Effector CD4-positive, alpha-beta T cell (primary cell): ENCODE data around the gene EN2.
"Not testable (repeated sequence)": the region's sequence is repeated elsewhere in the genome, so short reads cannot be mapped to it uniquely, and the experiment has no call there.

Source experiments
- DNase-seq: peaks from one replicate; pipeline ENCODE4 v3.0.0-alpha.2; 2020

Gene EN2

DNA sequence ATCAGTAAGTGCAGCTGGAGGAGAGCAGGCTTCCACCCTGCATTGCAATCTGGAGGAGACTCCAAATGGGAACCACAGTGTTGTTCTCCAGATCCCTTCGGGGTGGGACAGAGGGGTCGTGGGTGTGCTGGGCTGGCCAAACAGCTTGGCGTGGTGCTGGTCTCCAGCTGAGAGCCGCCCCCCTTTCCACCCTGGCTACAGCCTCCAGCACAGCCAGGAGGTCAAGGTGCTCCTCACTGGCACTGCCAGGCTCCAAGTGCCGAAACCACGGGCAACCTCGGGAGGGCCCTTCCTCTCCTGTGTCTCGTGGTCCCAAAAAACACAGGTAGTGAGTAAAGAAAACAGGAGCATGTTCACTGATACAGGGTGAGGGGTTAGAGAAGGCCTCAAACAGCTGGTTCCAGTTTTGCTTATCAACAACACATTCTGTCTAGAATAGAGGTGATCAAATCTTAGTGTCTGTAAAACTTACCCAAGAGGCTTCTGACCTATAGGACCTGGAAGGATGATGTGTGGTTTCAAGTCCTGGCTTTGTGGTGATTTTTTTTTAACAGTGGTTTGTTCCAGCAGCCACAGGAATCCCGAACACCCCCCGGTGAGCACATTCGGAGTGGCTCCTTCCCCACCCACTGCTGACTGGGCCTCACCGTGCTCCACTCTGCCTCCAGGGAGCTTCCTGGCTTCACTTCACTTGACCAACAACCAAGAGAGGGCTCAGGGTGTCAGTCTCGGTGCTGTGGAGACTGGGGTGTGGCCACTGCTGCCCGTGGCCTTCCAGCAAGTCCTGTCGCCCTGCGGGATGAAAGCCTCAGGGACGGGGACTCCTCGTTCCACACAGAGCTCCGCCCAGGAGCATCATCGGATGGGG lies 31.2 kb upstream of the EN2 start:
- no peak for DNase-seq

DNA sequence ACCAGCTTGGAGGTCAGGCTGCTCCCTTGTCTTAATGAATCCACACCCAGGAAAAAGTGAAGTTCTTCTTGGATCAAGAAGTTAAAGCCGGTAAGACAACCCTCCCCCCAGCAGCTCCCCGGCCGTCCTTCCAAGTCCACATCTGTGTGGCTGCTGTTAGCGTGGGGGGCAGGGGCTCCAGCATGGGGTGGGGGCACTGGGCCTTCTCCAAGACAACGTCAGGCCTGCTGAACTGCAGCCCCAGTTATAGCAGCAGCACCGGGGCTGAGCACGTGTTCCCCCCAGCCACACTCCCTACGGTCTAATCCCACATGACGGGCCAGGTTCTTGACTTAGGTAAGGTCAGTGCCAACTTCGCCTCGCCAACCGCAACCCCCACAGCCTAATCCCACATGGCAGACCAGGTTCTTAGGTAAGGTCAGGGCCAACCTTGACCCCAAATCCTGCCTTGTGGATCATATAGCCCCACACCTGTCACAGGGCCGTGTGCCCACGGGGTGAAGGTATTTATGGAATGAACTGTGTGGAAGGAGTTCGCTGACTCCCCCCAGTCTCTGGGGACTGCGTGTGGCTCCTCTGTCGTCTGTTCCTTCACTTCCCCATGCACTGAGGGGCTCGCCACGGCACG lies 30.4 kb upstream of the EN2 start:
- no peak for DNase-seq

DNA sequence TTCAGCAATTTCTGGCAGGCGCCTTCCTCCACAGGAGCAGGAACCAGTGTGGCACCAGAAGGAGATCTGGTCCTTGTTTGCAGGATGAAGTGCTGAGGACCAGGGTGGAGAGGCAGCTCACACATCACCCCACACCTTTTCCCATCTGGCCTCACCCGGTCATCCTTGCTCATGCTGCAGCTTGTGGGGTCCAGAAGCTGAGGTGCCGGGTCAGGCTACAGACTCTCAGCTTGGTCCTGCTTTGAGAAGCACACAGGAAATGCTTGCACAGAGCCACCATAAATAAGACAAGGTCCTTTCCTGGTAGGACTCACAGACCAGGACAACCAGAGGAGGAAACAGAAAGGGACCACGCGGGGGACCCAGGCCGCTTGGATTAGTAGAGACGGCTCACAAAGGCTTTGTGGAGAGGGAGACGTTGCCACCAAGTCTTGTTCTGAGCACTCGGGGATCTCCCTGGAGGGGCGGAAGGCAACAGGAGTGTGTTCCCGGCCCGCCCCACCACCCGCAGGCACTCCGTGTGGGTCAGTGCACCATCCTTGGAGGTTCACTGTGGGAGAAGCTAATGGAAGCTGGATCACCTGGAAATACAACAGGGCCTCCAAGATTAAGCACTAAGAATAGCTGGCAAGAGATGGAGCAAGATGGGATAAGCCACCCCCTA lies 29.6 kb upstream of the EN2 start:
- no peak for DNase-seq

DNA sequence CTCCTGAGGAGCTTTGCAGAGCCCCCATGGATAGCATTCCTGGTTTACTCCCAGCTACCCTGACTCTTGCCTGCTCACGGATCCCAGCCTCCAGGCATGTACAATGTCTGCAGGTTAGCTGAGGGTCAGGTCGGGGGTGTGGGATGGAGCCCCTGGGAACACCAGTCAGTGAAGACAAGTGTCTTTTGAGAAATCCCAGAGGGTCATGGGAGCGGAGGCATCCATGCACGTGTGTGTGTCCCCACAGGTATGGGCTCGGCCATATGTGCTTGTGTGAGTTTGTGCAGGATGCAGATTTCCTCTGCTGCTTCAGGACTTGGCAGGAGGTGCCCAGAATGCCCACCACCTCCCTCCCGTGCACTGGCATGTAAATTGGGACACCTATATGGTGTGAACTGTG lies 28.3 kb upstream of the EN2 start:
- DNase-seq = no peak

DNA sequence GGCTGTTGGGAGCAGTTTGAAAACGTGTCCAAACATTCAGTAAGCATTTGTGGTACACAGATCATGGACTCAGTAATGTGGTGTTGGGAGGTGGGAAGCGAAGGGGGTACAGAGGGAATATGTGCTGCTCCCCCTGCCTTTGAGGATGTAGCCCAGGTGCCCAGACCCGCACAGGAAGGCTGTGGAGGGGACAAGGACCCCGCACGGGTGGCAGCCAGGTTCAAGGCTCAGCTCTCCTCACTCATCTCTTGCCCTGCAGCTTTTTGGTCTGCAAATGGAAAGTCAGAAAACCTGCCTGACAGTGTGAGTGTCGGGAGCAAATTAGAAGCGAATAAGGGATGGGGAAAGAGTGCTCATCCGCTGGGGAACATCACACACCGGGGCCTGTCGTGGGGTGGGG lies 27.3 kb upstream of the EN2 start:
- DNase-seq = no peak

DNA sequence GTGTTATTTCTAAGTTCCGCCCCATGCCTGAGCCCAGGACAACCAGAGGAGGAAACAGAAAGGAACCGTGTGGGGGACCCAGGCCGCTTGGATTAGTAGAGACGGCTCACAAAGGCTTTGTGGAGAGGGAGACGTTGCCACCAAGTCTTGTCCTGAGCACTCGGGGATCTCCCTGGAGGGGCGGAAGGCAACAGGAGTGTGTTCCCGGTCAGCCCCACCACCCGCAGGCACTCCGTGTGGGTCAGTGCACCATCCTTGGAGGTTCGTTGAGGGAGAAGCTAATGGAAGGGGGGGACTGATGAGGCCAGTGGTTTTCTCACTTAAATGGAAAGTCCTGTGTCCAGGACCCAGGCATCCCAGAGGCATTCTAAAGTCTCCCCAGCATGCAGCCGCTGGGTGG lies 26.7 kb upstream of the EN2 start:
- DNase-seq = no peak

DNA sequence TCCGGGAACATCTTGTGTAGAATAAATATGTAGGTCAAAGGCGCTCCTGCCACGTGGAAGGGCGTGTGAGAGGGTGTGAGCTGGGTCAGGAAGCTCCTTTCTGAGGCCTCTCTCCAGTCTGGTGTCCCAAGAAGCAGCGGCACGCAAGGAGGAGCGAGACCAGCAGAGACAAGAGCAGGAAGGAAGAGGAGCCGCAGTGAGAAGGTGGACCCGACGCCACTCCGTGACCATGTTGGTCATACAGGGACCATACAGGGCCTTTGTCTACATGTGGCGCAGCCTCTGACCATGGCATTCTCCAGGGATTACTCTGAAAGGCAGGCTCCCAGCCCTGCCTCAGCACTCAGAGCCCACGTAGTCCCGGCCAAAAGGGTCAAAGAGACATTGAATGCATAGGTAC lies 26.2 kb upstream of the EN2 start:
- no peak for DNase-seq

DNA sequence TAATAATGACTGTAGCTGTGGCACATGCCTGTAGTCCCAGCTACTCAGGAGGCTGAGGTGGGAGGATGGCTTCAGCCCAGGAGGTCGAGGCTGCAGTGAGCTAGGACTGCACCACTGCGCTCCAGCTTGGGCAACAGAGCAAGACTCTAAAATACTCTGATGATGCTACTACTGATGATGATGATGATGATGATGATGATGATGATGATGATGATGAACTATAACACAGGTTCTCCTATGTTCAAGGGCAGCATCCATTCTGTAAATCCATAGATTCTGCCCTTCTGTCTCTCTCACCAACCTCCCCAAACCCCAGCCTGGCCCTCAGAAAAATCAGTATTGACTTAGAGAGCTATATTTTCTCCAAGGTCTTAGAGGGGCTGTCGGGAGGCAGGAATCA lies 22.8 kb upstream of the EN2 start:
- DNase-seq = no peak

DNA sequence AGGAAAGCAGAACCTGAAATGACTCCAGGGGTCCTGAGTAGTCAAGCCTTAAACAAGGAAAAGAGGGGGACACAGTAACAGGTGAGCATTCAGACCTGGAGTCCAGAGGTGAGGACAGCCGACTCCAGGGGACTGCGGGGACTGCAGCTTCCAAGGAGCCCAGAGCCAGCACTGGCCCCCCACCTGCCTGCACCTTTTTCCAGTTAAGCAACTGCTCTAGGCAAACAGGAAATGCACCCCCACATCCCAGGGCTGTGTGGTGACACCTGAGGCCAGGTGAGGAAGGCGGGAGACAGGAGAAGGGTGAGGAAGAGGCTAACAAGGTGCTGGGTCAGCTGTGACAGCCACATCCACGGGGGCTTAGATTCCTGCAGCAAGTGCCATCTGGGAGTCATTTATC lies 20.1 kb upstream of the EN2 start:
- no peak for DNase-seq

DNA sequence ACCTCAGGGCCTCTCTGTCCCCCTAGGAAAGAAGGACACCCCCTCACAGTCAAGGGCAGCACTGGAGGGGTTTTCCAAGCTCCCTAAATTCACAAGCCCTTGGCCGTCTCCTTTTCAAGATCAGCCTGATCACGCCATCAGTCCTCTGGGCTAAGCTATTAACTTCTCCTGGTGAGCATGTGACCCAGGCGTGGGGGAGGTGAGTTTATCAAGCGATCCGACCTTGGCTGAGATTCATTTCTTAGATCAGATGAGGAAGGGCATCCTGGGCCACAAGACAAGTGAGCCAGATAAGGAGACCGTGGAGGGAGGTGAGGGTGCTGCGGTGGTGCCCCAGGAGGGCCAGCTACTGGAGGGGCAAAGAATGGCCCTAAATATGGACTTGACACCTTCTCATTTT lies 19.2 kb upstream of the EN2 start:
- DNase-seq = no peak

DNA sequence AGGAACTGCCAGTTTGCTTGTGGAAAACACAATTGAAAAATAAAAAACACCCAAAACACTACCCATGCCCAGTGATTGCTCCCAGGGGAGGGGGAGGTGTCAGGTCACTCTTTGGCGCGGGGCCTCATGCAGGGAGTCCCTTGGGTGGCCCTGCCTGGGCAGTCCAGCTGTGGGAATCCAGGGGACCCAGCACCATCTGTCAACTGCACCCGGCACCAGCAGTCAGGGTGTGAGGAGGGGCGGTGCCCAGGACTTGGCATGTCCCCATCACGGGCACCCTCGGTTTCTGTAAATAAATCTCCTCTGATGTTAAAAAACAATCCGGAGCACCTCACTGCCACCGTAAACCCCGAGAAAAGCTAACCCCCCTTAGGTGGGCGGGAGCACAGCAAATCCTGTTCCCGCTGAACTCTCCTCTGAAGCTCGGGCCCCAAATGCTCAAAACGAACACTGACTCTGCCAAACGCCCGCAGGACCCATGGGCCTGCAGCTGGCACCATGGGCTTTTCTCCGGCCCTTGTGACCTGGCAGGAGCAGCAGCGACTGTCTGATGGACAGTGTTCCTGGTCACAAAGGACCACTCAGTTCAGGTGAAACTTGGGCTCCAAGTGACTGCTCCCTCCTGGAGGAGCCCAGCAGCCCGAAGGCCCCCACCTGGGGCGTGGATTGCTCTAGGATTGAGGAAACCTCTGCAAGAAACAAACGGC lies 18.5 kb upstream of the EN2 start:
- DNase-seq = no peak

DNA sequence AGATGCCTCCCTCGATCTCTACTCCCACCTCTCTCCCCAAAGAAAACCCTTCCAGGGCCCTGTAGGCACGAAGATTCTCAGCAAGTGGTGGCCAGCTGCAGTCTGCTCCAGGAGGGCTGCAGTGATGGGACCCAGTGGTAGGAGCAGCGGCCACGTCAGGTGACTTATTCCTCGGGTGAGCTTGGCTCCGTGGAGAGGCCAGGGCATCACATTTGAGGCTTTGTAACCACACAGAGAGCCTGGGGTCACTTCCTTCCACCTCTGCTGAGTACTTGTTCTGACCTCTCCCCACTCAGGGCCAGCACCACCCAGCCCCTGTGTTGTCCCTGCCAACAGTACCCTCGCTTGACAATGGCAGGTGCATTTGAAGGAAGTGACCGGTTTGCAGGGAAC lies 17.9 kb upstream of the EN2 start:
- DNase-seq = no peak

DNA sequence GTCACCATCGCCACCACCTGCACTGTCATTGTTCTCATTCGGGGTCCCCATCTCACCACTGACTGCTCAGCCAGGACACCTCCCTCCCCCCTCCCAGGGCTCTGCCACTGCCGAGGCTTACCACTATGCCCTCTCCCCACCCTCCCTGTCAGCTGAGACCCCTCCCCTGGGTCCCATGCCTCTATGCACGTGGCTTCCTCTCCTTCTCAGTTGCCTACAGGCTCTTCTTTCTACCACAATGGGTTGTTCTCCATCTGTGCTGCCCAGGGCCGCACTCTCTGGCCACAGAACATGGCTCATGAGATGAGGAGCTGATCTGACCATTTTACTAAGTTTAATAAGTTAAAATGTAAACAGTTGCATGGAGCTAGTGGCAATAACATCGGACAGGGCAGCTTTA lies 16.1 kb upstream of the EN2 start:
- DNase-seq = no peak

DNA sequence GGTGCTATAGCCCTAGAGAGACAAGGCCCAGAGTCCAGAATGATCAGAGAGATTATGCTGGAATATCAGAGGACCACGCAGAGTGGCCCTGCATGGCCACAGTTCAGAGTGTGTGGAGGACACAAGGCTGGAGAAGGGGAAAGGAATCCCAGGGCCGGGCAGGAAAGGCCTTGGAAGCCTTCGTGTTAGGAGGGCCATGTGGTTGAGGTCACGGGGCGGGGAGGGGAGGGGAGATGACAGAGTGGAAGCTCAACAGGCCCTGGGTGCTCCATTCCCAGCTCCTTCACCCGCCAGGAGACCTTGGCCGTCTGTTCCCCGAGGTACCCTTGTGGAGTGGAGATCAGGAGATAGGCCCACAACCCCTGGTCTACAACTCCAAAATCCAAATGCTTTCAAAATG lies 13.2 kb upstream of the EN2 start:
- DNase-seq = no peak

DNA sequence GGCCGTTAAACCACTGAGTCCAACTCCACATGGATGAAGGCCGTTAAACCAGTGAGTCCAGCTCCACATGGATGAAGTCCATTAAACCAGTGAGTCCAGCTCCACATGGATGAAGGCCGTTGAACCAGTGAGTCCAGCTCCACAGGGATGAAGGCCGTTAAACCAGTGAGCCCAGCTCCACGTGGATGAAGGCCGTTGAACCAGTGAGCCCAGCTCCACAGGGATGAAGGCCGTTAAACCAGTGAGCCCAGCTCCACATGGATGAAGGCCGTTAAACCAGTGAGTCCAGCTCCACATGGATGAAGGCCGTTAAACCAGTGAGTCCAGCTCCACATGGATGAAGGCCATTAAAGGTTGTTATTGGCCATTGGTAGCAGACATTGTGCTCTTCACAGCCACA lies 12.3 kb upstream of the EN2 start:
- not testable (repeated sequence) for DNase-seq

DNA sequence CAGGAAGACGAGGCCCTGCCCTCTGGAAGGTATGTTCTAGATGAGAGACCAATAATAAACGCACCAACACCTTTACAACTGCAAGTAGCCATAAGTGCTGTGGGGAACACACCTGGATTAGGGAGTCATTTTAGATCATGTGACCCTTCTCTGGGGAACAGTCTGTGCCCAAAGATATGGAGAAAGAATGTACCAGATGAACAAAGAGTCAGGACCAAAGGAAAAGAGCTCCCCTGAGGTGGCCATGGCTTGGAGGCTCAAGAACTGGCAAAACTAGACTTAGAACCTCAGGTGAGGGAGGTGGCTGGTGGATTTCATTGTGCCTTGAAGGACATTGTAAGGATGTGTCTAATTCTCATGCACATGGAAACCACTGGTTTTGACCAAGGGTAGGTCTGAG lies 10.3 kb upstream of the EN2 start:
- DNase-seq = no peak

DNA sequence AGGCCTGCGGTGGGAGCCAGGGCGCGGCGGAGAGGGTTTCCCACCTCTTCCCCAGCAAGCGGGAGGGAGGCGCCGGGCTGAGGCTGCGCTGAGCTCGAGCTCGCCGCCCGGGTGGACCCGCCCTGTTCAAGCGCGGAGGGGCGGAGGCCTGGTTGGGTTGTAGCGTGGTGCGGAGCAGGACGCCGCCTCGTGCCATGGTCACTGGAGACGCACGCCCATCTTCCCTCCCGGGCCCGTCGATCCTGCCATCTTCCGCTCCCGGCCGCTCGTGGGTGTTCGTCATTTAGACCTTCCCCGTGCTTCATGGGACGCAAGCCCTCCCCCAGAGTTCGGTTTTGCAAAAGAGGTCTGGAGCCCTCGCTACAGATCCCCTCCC lies 9.3 kb upstream of the EN2 start:
- no peak for DNase-seq

DNA sequence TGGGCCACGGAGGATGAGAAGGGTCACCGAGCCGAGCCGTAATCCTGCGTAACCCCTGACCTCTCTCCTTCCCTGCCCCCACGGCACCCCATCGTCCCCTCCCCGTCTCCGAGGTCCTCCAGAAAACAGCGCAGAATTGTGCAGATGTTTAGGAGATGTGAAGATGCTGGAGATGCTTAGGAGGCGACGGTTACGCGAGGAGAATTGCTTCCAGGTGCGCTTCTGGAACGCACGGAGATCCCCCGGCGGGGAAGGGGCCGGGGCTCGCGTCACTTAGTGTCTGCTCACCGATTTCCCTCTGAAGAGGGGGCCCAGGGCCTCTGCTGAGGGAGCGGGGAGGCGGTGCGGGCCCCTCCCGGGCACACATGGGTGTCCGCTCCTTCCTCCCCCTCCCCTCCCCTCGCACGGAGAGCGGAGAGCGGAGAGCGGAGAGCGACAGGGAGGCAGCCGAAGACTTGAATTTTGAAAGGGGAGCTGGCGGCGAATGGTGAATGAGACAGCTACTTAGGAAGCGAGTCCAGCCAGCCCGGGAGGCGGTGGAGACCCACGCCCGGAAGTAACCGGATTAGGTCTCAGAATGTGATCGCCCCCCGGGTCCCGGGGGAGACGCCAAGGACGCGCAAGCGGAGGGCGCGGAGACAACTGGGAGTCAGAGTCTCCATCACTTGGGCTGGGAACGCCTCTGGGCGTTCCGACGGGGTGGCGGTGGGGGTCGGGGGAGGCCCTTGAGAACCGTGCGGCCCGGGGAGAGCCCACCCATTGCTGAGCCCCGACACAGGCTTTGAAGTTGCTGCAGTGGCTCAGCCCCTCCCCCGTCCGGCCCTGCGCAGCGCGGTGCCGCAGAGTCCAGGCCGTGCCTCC lies 8.7 kb upstream of the EN2 start:
- DNase-seq = no peak

DNA sequence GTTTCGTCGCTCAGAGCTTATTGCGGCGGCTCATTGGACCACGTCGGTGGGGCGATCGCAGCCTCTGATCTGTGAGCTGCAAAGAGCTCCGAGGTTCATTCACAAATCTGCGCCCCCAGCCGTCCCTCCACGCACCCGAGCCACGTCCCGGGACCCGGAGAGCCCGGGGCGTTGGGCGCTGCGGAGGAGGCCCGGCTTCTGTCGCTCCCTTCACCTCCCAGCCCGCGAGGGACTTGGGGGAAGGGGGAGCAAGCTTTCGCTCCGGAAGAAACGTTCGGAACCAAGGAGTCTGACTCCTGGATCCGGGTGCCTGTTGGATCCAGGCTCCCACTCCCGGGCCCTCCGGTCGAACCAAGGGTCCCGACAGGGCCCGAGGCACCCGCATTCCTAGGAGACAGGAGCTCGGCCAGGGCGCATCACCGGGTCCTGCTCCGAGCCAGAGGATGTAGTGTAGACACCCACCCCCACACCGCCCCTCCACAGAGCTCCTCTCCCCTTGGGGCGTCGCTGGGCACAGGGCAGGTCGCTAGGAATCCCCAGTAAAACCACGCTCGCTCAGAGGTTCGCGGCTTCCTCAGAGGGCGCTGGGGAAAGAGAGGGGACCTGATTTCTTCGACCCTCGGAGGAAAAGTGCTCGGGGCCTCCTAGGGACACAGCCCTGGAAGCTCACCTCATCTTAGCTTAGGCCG lies 7.9 kb upstream of the EN2 start:
- no peak for DNase-seq

DNA sequence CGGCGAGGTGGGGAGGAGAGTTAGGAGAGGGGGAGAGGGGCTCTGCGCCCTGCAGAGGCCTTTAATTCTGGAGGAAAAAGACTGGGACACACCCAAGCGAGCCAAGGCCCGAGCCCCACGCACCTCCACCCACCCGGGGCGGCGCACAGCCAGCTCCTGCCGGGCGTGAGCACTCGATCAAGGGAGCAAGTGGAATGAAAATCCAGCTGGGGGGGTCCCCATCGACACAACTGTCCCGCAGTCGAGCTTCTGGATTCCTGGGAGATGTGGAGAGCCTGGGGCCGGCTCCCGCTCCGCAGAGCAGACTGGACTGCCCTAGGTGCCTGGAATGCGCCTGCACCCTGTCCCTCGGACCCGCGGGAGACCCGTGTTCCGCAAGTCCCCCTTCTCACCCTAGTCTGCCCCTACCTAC lies 7.4 kb upstream of the EN2 start:
- DNase-seq = no peak

DNA sequence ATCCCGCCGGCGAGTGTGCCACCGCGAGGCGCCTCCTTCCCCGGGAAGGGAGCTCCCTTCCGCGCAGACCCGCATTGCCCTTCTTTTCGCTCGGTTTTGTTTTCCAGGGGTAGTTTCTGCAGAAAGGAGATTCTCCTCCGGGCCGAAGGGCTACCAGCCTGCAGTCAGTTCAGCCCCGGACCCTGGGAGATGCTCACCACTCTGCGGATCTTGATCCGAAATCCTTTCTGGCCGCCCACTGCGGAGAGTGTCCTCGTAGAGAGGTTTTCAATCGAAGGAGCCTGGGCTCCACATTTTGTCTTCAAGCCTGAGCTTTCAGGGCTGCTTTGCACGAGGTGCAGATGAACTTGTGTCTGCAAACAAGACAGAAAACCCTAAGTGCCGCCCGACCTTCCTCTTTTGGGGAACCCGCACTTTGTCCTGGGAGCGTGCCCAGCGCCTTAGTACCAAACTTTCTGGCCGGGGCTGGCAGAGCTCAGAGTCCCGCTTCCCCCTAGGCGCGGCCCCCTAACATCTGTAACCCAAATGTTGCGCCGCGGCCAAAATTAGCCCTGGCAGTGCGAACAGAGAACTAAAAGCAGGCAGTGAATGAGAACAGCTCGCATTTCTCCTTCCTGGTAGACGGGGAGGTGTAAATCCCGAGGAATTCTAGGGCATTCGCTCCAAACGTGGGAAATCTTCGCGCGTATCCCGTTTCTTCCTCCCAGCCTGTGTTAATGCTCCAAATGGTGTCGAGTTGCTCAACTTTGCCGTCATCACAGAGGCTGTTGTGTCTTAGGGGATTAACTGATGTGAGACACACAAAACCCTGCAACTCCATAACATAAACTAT lies 6.7 kb upstream of the EN2 start:
- DNase-seq = no peak
